Caki2 (cell line): Measurements from ENCODE around the gene PTPRO. TPM values are rescaled to one million over a fixed set of nuclear protein-coding genes. Genes with fewer than 3 reads are reported as not detected.

Source experiments
- DNase-seq: peaks from one replicate; pipeline ENCODE4 v3.0.0-alpha.2; 2015; ENCODE audit warnings: low read depth
- in situ Hi-C: cut with HindIII; loops from 2 replicates; pipeline ENCODE4 v1.10.0; 2016; ENCODE audit warnings: low sequenced_read_pairs, low pct_unique_long_range_greater_than_20kb, mixed read lengths
- total RNA-seq: library from RNA; depleted of rRNA; stranded (reverse); fragments of >200 nt; shearing (Covaris generic); gene quantifications from 2 replicates; pipeline ENCODE4 v1.2.3, GENCODE V29; 2014; ENCODE audit warnings: low replicate concordance

Gene PTPRO
- total RNA-seq, 1 experiment from 2014 or later: 0.54 TPM

- DNase-seq: no peak
- in situ Hi-C loops: no loop called here
Measured at GRCh38 chr12:15535352-15535781, 213.1 kb downstream of the PTPRO start.

- in situ Hi-C loops: no loop called here
Measured at GRCh38 chr12:15536446-15536845, 214.1 kb downstream of the PTPRO start.

GRCh38 chr12:15538881-15539280, 216.6 kb downstream of the PTPRO start:
- DNase-seq: no peak
- in situ Hi-C loops: no loop called here

More at GRCh38 chr12:15536446-15536845, 214.1 kb downstream of the PTPRO start:
- no peak for DNase-seq

- no peak for DNase-seq
- in situ Hi-C loops: no loop called here
Measured at GRCh38 chr12:15540005-15540404, 217.7 kb downstream of the PTPRO start.

DNA sequence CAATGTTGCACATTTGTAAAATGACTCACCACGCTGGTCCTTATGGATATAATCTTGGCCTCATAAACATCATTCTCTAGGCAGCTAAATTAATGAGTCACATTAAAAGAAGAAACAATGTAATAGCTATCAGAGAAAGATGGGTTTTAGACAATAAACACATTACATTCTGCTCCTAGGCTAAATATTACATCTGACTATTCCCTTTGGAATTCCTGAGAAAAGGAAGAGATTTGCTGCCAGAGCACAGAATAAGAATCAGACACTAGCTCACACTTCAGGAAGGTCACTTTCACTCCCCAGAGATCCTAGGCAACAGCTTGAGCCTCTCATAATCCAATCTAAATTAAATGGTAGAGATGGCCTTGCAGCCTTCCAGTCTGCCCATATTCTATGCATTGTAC, 218.2 kb downstream of the PTPRO start:
- in situ Hi-C loops: no loop called here
- no peak for DNase-seq

DNA sequence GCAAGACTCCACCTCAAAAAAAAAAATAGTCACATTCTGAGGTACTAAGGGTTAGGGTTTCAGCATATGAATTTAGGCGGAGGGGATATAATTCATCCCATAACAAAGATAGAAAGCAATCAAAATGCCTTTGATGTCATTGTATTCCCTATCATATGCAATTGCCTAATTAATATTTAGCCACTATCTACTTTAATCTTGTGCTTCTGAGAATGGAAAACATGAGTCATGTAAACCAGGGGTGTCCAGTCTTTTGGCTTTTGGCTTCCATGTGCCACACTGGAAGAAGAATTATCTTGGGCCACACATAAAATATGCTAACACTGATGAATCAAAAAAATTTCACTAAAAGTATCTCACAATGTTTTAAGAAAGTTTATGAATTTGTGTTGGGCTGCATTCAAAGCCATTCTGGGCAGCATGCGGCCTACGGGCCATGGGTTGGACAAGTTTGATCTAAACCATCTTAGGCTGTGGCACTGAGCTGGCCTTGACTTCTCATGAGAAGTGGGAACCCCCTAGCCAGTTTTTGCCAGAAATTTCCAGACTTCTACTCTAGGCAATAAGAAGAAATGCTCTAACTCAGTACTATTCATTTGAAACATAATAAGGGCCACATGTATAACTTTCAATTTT, 219.8 kb downstream of the PTPRO start:
- in situ Hi-C loops: no loop called here
- DNase-seq: no peak

DNA sequence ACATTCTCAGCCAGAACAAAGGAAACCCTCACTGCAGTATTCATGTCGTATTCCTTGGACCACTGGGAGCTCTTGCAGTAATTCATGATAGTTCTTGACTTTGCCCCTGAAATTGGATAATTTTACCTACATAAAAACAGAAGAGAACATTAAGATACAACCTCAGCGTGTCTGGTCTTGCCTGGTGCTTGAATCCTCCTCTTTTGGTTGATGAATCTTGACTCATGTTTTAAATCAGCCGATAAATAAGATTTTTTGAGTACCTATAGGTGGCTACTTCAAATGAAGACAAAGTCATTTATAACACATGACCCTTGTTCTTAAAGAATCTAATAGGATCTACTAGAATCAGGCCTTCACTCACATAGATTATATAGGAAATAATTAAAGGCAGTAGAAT, 221.0 kb downstream of the PTPRO start:
- in situ Hi-C loops: no loop called here
- no peak for DNase-seq

GRCh38 chr12:15544589-15544988, 222.3 kb downstream of the PTPRO start:
- in situ Hi-C loops: no loop called here
- DNase-seq: no peak

DNA sequence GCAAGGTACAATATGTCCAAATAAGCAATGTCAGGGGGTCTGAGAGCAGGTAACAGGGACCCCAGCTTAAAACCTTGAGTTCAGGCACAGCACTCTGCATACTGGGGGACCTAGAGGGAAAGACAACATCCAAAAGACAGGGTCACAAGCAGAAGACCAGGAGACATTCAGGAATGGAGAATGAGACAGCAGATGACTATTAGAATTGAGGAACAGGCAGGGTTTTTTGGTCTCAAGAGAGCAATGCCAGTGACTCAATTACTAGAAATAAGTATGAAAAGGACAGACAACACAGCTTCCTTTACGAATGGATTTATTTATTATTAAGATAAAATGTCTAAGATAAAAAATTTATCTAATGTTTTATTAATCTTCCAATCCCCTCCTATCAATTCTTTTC, 223.0 kb downstream of the PTPRO start:
- in situ Hi-C loops: no loop called here
- DNase-seq: no peak

DNA sequence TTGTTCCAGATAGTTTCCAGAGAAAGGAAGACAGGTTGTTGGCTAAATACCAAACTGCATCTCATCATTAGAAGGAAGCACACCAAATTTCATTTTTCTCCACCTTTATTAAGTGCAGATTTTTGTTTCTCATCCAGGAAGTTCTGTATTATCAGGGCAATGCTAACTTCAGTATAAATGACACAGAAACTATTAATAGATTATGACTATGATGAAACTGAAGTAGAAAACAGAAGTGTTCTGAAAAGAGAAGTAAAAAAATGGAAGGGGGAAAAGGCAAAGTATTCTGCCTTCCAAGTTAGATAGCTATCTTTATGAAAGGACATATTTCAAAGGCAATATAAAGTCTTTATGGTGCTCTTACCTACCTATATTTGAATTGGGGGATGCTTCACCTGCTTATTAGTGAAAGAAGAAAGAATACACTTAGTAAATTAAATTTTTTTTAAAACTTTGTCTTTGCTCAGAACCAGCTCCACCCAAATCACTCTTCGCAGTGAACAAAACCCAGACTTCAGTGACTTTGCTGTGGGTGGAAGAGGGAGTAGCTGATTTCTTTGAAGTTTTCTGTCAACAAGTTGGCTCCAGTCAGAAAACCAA, 223.9 kb downstream of the PTPRO start:
- in situ Hi-C loops: no loop called here
- no peak for DNase-seq

DNA sequence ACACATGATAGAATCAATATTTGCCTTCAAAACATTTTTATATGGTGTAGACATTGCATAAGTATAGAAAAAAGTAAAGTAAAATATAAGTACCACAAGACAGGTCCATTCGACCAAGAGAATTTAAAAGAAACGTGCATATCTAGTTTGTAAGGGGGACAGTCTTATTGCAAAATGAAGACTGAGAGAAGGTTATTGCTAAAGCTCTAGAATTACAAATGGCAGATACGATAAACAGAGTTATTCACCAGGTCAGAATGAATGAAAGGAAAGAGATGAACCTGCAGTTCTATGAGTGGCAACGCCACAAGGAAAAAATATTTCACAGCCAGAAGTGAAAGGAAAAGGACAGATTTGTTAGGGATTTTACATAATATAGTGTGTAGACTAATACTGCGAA, 224.8 kb downstream of the PTPRO start:
- in situ Hi-C loops: no loop called here
- no peak for DNase-seq

DNA sequence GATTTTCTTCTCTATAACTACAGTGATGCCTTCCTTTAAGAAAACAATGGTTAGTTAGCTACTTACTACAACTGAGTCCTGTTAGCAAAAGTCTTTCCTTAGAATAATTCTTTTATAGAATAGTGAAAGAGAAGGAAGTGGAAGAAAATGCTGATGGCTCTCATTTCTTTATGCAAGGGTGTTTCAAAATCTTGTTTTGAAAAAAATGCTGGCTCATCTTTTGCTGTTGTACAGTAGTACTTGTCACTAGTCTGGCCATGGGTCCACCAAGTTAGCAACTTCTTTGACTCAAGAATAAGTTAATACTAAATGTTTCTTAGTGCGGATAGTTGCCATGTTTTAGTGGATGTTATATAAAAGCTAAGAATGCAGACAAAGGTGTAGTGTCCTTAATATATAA, 225.4 kb downstream of the PTPRO start:
- DNase-seq: no peak
- in situ Hi-C loops: no loop called here

DNA sequence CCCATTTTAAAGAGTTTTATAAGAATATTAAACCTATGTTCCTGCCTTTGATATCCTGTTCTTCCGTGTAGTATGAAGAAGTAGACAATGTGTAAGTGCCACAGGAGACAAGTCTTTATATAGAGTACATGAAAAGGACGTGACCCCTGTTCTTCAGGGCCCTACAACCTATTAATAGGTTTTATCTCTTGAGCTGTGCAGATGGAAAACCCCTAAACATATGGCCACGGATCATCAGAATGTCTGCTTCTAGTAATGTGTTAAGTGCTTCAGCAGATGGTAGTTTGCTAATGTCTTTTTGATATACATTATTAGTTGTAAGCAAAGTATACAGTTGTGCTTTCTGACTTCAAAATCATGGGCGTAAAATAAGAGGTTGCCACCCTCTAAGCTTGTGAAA, 228.5 kb downstream of the PTPRO start:
- in situ Hi-C loops: no loop called here
- no peak for DNase-seq

- DNase-seq: no peak
- in situ Hi-C loops: no loop called here
Measured at GRCh38 chr12:15555446-15555845, 233.1 kb downstream of the PTPRO start.

DNA sequence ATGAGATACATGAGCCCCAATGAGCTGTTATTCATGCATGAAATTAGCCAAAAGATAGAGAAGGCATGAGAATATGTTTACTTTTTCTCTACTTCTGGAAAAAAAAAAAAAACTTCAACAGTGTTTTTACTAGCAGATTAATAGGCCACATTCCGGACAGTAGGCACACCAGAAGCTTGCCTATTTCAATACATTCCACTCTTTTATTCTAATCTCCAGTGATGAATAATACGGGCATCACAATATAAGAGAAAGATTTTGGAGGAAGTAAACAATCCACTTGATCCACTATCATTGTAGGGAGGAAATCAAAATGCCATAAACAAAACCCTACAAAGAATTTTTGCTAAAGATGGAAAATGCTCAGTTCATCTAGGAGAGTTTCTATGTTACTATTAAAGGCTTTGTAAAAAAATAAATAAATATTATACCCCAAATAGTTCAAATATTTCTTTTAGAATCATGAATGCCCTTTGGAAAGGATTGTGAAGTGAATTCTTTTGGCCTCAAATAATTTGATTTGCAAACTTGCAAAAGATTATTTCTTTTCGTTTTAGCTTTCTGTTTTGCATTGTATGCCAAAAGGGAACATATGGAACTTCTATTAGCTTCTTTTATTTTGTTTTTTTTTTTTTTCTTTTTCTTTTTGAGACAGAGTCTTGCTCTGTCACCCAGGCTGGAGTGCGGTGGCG, 234.2 kb downstream of the PTPRO start:
- in situ Hi-C loops: no loop called here

DNA sequence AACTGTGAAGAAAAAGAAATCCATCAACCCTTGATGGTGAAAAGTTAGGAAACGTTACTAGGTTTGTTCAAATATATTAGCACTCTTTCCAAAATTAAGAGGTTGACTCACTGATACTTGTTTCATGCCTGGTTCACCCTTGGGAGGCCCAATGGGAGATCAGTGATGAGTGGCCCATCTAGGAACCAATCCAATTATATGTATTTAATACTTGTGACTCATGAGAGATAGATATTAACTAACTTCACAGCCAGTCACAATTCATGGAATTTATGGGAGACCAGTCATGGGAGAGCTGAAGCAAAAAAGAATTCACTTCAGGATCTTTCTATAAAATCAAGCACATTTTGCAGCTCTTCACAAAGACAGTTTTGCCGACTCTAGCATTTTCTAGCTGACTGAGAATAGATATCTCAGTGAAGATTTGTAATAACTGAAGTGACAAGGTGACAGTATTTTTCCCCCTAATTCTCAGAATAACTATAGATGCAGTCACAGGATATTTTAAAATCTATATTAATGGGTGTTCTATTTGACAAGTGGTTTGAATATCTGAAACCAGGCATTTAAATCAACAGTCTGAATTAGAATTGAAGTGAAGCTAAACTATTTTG, 236.7 kb downstream of the PTPRO start:
- no peak for DNase-seq
- in situ Hi-C loops: no loop called here

More for the DNA sequence above, 234.2 kb downstream of the PTPRO start:
- no peak for DNase-seq

DNA sequence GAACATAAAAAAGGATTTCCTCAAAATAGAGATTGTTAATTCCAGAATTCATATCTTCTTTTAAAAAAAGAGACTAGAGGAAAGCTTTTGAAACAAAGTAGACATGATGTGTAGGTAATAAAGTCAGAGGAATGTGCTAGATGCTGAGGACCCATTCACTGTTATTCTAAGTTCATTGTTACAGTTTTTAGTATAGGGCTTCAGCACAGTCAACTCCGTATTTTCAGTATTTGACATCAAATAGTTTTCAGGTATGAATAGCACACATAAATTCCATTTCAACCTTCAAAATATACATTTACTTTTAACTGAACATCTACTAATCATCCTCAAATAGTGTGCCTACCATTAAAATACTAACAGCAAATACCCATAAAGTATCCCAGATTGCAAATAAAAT, 239.1 kb downstream of the PTPRO start:
- in situ Hi-C loops: no loop called here
- no peak for DNase-seq

- DNase-seq: no peak
- in situ Hi-C loops: no loop called here
Measured at GRCh38 chr12:15562263-15562662, 240.0 kb downstream of the PTPRO start.

- in situ Hi-C loops: no loop called here
- no peak for DNase-seq
Measured at GRCh38 chr12:15563663-15564062, 241.4 kb downstream of the PTPRO start.
